Tibial nerve (tissue), 4 donors: ENCODE results near the gene CEP63. TPM values are rescaled to one million over a fixed set of nuclear protein-coding genes. Genes with fewer than 3 reads are reported as not detected.

Source experiments
- DNase-seq, 2 donors: peaks; one replicate each; pipeline ENCODE4 v3.0.0-alpha.2; 2019; ENCODE audit warnings: low spot score in 2 of 2
- H3K27ac ChIP-seq, 4 donors: fragments of 200-600 bp; sonication (generic) in 3 of 4; one replicate each; pipeline ENCODE4 v1.5.1; 2017 to 2019; ENCODE audit warnings: mild to moderate bottlenecking in 1 of 4
- H3K27me3 ChIP-seq, 2 donors: fragments of 200-600 bp; sonication (generic) in 1 of 2; one replicate each; pipeline versions ENCODE4 v1.5.1 to v1.6.0; 2017 to 2019
- H3K36me3 ChIP-seq, 3 donors: fragments of 200-600 bp; sonication (generic); one replicate each; pipeline ENCODE4 v1.5.1; 2018 to 2019
- H3K4me1 ChIP-seq, 4 donors: fragments of 200-600 bp; sonication (generic) in 3 of 4; one replicate each; pipeline ENCODE4 v1.5.1; 2017 to 2019
- H3K4me3 ChIP-seq, 4 donors: fragments of 200-600 bp; sonication (generic) in 3 of 4; one replicate each; pipeline ENCODE4 v1.5.1; 2017 to 2019; ENCODE audit warnings: mild to moderate bottlenecking in 1 of 4, moderate library complexity in 1 of 4
- H3K9me3 ChIP-seq, 4 donors: fragments of 200-600 bp; sonication (generic) in 3 of 4; one replicate each; pipeline ENCODE4 v1.5.1; 2017 to 2019
- EP300 ChIP-seq, 2 donors: sonication (generic); formaldehyde crosslinking; IDR thresholded peaks; one replicate each; pipeline ENCODE4 v1.6.1; 2017; ENCODE audit warnings: antibody characterized with exemption in 2 of 2, mild to moderate bottlenecking in 1 of 2
- POLR2A ChIP-seq, 2 donors: fragments of 450-650 bp; IDR thresholded peaks; one replicate each; pipeline ENCODE4 v1.6.1; 2017; ENCODE audit warnings: antibody characterized with exemption in 2 of 2, mild to moderate bottlenecking in 2 of 2, moderate library complexity in 2 of 2
- WGBS, 2 donors: methylation state at CpG; one replicate each; pipeline ENCODE4 v1.1.5; 2018; 5-methylcytosine and 5-hydroxymethylcytosine counted together
- total RNA-seq, 4 donors: library from RNA; depleted of rRNA; stranded (reverse); fragments of >200 nt; gene quantifications; one replicate each; pipeline ENCODE4 v1.1.0, GENCODE V29; 2016
- TF ChIP-seq, protein P1 (sequence below), 5 experiments: fragments of 200-600 bp in 3 of 5; fragments of 450-650 bp in 2 of 5; sonication (generic) in 3 of 5; IDR thresholded peaks; one replicate each; pipeline ENCODE4 v1.5.1; 2016 to 2019; ENCODE audit warnings: antibody characterized with exemption in 5 of 5, mild to moderate bottlenecking in 3 of 5, moderate library complexity in 2 of 5

CEP63 gene
- total RNA-seq, 4 donors from 2014 or later = 21.4 to 32.7 (median 27.8) TPM

DNA sequence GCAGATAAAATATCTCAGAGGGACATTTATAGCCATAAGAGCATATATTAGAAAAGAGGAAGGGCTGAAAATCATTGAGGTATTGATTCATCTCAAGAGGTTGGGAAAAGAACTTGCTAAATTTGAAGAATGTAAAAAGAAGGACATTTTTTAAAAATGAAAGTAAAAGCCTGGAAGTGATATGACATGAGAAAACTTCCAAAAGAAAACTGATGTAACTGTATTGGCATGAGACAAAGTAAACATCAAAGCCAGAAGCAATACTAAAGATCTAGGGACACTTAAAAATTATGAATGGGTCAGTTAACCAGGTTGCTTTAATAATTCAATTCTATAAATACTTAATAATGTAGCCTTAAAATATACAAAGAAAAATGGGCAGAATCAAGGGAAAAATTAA lies 31.9 kb downstream of the CEP63 start:
- TF ChIP-seq POLR2A (IDR thresholded peaks at IDR 0.05) (no peak), EP300 (IDR thresholded peaks at IDR 0.05) (no peak)
- TF ChIP-seq, protein P1, sequence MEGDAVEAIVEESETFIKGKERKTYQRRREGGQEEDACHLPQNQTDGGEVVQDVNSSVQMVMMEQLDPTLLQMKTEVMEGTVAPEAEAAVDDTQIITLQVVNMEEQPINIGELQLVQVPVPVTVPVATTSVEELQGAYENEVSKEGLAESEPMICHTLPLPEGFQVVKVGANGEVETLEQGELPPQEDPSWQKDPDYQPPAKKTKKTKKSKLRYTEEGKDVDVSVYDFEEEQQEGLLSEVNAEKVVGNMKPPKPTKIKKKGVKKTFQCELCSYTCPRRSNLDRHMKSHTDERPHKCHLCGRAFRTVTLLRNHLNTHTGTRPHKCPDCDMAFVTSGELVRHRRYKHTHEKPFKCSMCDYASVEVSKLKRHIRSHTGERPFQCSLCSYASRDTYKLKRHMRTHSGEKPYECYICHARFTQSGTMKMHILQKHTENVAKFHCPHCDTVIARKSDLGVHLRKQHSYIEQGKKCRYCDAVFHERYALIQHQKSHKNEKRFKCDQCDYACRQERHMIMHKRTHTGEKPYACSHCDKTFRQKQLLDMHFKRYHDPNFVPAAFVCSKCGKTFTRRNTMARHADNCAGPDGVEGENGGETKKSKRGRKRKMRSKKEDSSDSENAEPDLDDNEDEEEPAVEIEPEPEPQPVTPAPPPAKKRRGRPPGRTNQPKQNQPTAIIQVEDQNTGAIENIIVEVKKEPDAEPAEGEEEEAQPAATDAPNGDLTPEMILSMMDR (IDR thresholded peaks at IDR 0.05) = no peak
- DNase-seq = no peak
- Histone ChIP-seq H3K4me3 (no peak overlapping the region), H3K4me1 (peaks cover 0 to 12% (median 2%) of the 10 kb centered on the region in 4 donors), H3K27ac (no peak overlapping the region), H3K9me3 (peaks cover 0 to 24% (median 0%) of the 10 kb centered on the region in 4 donors), H3K36me3 (peaks cover 0 to 39% (median 0%) of the 10 kb centered on the region in 3 donors), H3K27me3 (no peaks in the 10 kb centered on the region)

- 99% methylated on average over 6 of the region's 6 CpGs for WGBS, 2 donors
- TF ChIP-seq EP300 (IDR thresholded peaks at IDR 0.05) = no peak
- TF ChIP-seq POLR2A (IDR thresholded peaks at IDR 0.05) = no peak
- TF ChIP-seq, protein P1 (IDR thresholded peaks at IDR 0.05) = no peak
- DNase-seq = no peak
- Histone ChIP-seq H3K9me3 (peaks cover 0 to 61% (median 14%) of the 10 kb centered on the region in 4 donors), H3K27me3 (no peaks in the 10 kb centered on the region), H3K27ac (no peak overlapping the region), H3K4me1 (peaks cover 0 to 3% (median 0%) of the 10 kb centered on the region in 4 donors), H3K4me3 (no peak overlapping the region), H3K36me3 (peaks cover 0 to 76% (median 0%) of the 10 kb centered on the region in 3 donors)
Observed at GRCh38 chr3:134522541-134522940, 36.7 kb downstream of the CEP63 start.

DNA sequence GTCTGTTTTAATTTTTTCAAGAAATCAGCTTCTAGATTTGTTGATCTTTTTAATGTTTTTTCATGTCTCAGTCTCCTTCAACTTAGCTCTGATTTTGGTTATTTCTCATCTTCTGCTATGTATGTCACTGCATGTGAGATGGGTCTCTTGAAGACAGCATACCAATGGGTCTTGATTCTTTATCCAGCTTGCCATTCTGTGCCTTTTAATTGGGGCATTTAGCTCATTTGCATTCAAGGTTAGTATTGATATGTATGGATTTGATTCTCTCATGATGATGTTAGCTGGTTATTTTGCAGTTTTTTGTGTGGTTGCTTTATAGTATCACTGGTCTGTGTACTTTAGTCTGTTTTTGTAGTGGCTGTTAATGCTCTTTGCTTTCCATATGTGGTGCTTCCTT lies 39.4 kb downstream of the CEP63 start:
- TF ChIP-seq POLR2A (IDR thresholded peaks at IDR 0.05) (no peak), EP300 (IDR thresholded peaks at IDR 0.05) (no peak)
- TF ChIP-seq, protein P1 (IDR thresholded peaks at IDR 0.05) = no peak
- Histone ChIP-seq H3K27me3 (no peaks in the 10 kb centered on the region), H3K27ac (no peak overlapping the region), H3K9me3 (peaks cover 0 to 47% (median 14%) of the 10 kb centered on the region in 4 donors), H3K36me3 (peaks cover 0 to 68% (median 0%) of the 10 kb centered on the region in 3 donors), H3K4me1 (no peaks in the 10 kb centered on the region), H3K4me3 (no peak overlapping the region)
- no peak for DNase-seq

- WGBS, 2 donors = 93 to 100% methylated on average over 1 of the region's 1 CpG
- H3K9me3 ChIP-seq = peaks cover 0 to 45% (median 14%) of the 10 kb centered on the region in 4 donors
- H3K4me1 ChIP-seq = no peaks in the 10 kb centered on the region
- no peaks in the 10 kb centered on the region for H3K27me3 ChIP-seq
- H3K27ac ChIP-seq = no peak overlapping the region
- peaks cover 0 to 60% (median 0%) of the 10 kb centered on the region in 3 donors for H3K36me3 ChIP-seq
- no peak for DNase-seq
- TF ChIP-seq, protein P1 (IDR thresholded peaks at IDR 0.05) = no peak
- TF ChIP-seq POLR2A (IDR thresholded peaks at IDR 0.05) (no peak), EP300 (IDR thresholded peaks at IDR 0.05) (no peak)
- no peak overlapping the region for H3K4me3 ChIP-seq
Observed at GRCh38 chr3:134526319-134526718, 40.5 kb downstream of the CEP63 start.

- peaks cover 0 to 45% (median 14%) of the 10 kb centered on the region in 4 donors for H3K9me3 ChIP-seq
- H3K4me3 ChIP-seq = no peak overlapping the region
- H3K27me3 ChIP-seq = no peaks in the 10 kb centered on the region
- DNase-seq = no peak
- no peaks in the 10 kb centered on the region for H3K4me1 ChIP-seq
- WGBS, 2 donors = 87 to 96% methylated on average over 3 to 4 of the region's 4 CpGs
- TF ChIP-seq, protein P1 (IDR thresholded peaks at IDR 0.05) = no peak
- no peak for TF ChIP-seq EP300 (IDR thresholded peaks at IDR 0.05)
- no peak overlapping the region for H3K27ac ChIP-seq
- H3K36me3 ChIP-seq = peaks cover 0 to 57% (median 0%) of the 10 kb centered on the region in 3 donors
Observed at GRCh38 chr3:134527037-134527436, 41.2 kb downstream of the CEP63 start.
